Measurements from ENCODE around the gene GUCY2C.

GUCY2C gene

GRCh38 chr12:14605401-14605989, 90.9 kb downstream of the GUCY2C start:
- no peak overlapping the region for H3K4me2 ChIP-seq (ENCODE audit: low read length)
- no peak overlapping the region for H3K4me3 ChIP-seq (ENCODE audit: low read length)
- H3K9me2 ChIP-seq (replicated peaks; ENCODE audit: control insufficient read depth, low read length): no peaks in the 10 kb centered on the region

GRCh38 chr12:14601692-14602478, 94.5 kb downstream of the GUCY2C start:
- Histone ChIP-seq H3K27me3 (ENCODE audit: control insufficient read depth, low read length) (no peaks in the 10 kb centered on the region), H3K9me2 (replicated peaks; ENCODE audit: control insufficient read depth, low read length) (no peaks in the 10 kb centered on the region), H3K4me3 (ENCODE audit: low read length) (no peak overlapping the region), H4K20me1 (ENCODE audit: control insufficient read depth, insufficient read depth, low read depth, low read length) (no peaks in the 10 kb centered on the region), H3K4me1 (ENCODE audit: control insufficient read depth, low read length) (no peaks in the 10 kb centered on the region), H3K4me2 (ENCODE audit: low read length) (no peak overlapping the region), H3K9me3 (ENCODE audit: control insufficient read depth, insufficient read depth, low read length) (peaks cover 25% of the 10 kb centered on the region; the same call in 1 of the 2 replicates), H3K27ac (ENCODE audit: low read depth, low read length) (no peak overlapping the region), H3F3A (ENCODE audit: control insufficient read depth, insufficient read depth) (no peaks in the 10 kb centered on the region; the same call in 1 of the 2 replicates), H3K79me2 (ENCODE audit: control insufficient read depth, low read length) (no peaks in the 10 kb centered on the region), H3K36me3 (ENCODE audit: control insufficient read depth, low read length) (no peaks in the 10 kb centered on the region)
- no peak for TF ChIP-seq EZH2phosphoT487 (IDR thresholded peaks at IDR 0.05; ENCODE audit: borderline replicate concordance, low read length)
- TF ChIP-seq CTCF (IDR thresholded peaks at IDR 0.05; ENCODE audit: low read depth, low read length, poor library complexity, severe bottlenecking): no peak

More at GRCh38 chr12:14605401-14605989, 90.9 kb downstream of the GUCY2C start:
- Histone ChIP-seq H3F3A (ENCODE audit: control insufficient read depth, insufficient read depth) (no peaks in the 10 kb centered on the region; the same call in 1 of the 2 replicates), H4K20me1 (ENCODE audit: control insufficient read depth, insufficient read depth, low read depth, low read length) (no peaks in the 10 kb centered on the region), H3K4me1 (ENCODE audit: control insufficient read depth, low read length) (no peaks in the 10 kb centered on the region), H3K27ac (ENCODE audit: low read depth, low read length) (no peak overlapping the region), H3K36me3 (ENCODE audit: control insufficient read depth, low read length) (no peaks in the 10 kb centered on the region), H3K79me2 (ENCODE audit: control insufficient read depth, low read length) (no peaks in the 10 kb centered on the region), H3K27me3 (ENCODE audit: control insufficient read depth, low read length) (no peaks in the 10 kb centered on the region), H3K9me3 (ENCODE audit: control insufficient read depth, insufficient read depth, low read length) (peaks cover 29% of the 10 kb centered on the region; the same call in 1 of the 2 replicates)
- no peak for TF ChIP-seq EZH2phosphoT487 (IDR thresholded peaks at IDR 0.05; ENCODE audit: borderline replicate concordance, low read length)
- TF ChIP-seq CTCF (IDR thresholded peaks at IDR 0.05; ENCODE audit: low read depth, low read length, poor library complexity, severe bottlenecking): no peak

DNA sequence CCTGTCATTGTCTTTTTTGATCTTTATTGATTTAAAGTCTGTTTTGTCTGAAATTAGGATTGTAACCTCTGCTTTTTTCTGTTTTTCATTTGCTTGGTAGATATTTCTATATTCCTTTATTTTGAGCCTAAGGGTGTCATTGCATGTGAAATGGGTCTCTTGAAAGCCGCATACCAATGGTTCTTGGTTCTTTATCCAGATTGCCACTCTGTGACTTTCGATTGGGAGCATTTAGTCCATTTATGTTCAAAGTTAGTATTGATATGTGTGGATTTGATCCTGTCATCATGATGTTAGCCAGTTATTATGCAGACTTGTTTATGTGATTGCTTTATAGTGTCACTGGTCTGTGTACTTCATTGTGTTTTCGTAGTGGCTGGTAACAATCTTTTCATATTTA, 98.9 kb downstream of the GUCY2C start:
- Histone ChIP-seq H3K9me3 (ENCODE audit: control insufficient read depth, insufficient read depth, low read length) (0 out of 2 replicates have a peak, but pooled peaks cover 3% of the 10 kb centered on the region), H3K27me3 (ENCODE audit: control insufficient read depth, low read length) (no peaks in the 10 kb centered on the region), H3K4me3 (ENCODE audit: low read length) (no peak overlapping the region), H3K79me2 (ENCODE audit: control insufficient read depth, low read length) (no peaks in the 10 kb centered on the region), H3K27ac (ENCODE audit: low read depth, low read length) (no peak overlapping the region), H3K9me2 (replicated peaks; ENCODE audit: control insufficient read depth, low read length) (no peaks in the 10 kb centered on the region), H3K36me3 (ENCODE audit: control insufficient read depth, low read length) (no peaks in the 10 kb centered on the region), H3K4me1 (ENCODE audit: control insufficient read depth, low read length) (no peaks in the 10 kb centered on the region), H4K20me1 (ENCODE audit: control insufficient read depth, insufficient read depth, low read depth, low read length) (no peaks in the 10 kb centered on the region), H3F3A (ENCODE audit: control insufficient read depth, insufficient read depth) (no peaks in the 10 kb centered on the region), H3K4me2 (ENCODE audit: low read length) (no peak overlapping the region)
- TF ChIP-seq EZH2phosphoT487 (IDR thresholded peaks at IDR 0.05; ENCODE audit: borderline replicate concordance, low read length): no peak

- Histone ChIP-seq H3K4me1 (ENCODE audit: control insufficient read depth, low read length) (no peaks in the 10 kb centered on the region), H3K9me2 (replicated peaks; ENCODE audit: control insufficient read depth, low read length) (no peaks in the 10 kb centered on the region), H3K4me3 (ENCODE audit: low read length) (no peak overlapping the region), H3K27me3 (ENCODE audit: control insufficient read depth, low read length) (no peaks in the 10 kb centered on the region), H3K36me3 (ENCODE audit: control insufficient read depth, low read length) (no peaks in the 10 kb centered on the region), H3K79me2 (ENCODE audit: control insufficient read depth, low read length) (no peaks in the 10 kb centered on the region), H4K20me1 (ENCODE audit: control insufficient read depth, insufficient read depth, low read depth, low read length) (no peaks in the 10 kb centered on the region), H3K9me3 (ENCODE audit: control insufficient read depth, insufficient read depth, low read length) (no peaks in the 10 kb centered on the region), H3F3A (ENCODE audit: control insufficient read depth, insufficient read depth) (no peaks in the 10 kb centered on the region), H3K27ac (ENCODE audit: low read depth, low read length) (no peak overlapping the region), H3K4me2 (ENCODE audit: low read length) (no peak overlapping the region)
- TF ChIP-seq CTCF (IDR thresholded peaks at IDR 0.05; ENCODE audit: low read depth, low read length, poor library complexity, severe bottlenecking) (no peak), EZH2phosphoT487 (IDR thresholded peaks at IDR 0.05; ENCODE audit: borderline replicate concordance, low read length) (no peak)
These were observed 104.7 kb downstream of the GUCY2C start for GRCh38 chr12:14591719-14592118.
